K562 (cell line): ENCODE measurements around the gene ROS1. TPM values are rescaled to one million over a fixed set of nuclear protein-coding genes. Genes with fewer than 3 reads are reported as not detected.

Experiments used
- CBFA2T2 ChIP-seq: fragments of 450-650 bp; conservative IDR thresholded peaks from 2 replicates; pipeline ENCODE4 v1.6.1; 2017; ENCODE audit warnings: mild to moderate bottlenecking
- CTBP1 ChIP-seq: fragments of 450-650 bp; IDR thresholded peaks from 2 replicates; pipeline ENCODE4 v1.6.1; 2016; ENCODE audit warnings: borderline replicate concordance
- IRF2 ChIP-seq: sonication (generic); formaldehyde crosslinking; IDR thresholded peaks from 2 replicates; pipeline ENCODE4 v1.8.1; 2022; ENCODE audit warnings: mild to moderate bottlenecking, missing genetic modification reagents
- MAZ ChIP-seq, 2 experiments: fragments of 450-650 bp in 1 of 2; sonication (generic) in 1 of 2; formaldehyde crosslinking; IDR thresholded peaks in 1 of 2; conservative IDR thresholded peaks in 1 of 2; 2 replicates each; pipeline versions ENCODE4 v1.4.0 to v1.5.0; 2020; ENCODE audit warnings: mild to moderate bottlenecking in 1 of 2, missing genetic modification reagents in 1 of 2
- MEIS2 ChIP-seq: fragments of 450-650 bp; IDR thresholded peaks from 2 replicates; pipeline ENCODE4 v1.6.1; 2014; ENCODE audit warnings: mild to moderate bottlenecking; ENCODE audit not compliant: partially characterized antibody
- NCOA1 ChIP-seq: fragments of 450-650 bp; IDR thresholded peaks from 2 replicates; pipeline ENCODE4 v1.6.1; 2016; ENCODE audit warnings: low read depth
- NFXL1 ChIP-seq: fragments of 450-650 bp; formaldehyde crosslinking; IDR thresholded peaks from 2 replicates; pipeline ENCODE4 v1.4.0; 2021; ENCODE audit warnings: mild to moderate bottlenecking
- PTBP1 ChIP-seq: fragments of 200-400 bp; formaldehyde crosslinking; IDR thresholded peaks from 2 replicates; pipeline ENCODE4 v1.6.1; 2017; ENCODE audit warnings: low read depth, low read length
- PTRF ChIP-seq: fragments of 450-650 bp; IDR thresholded peaks from 2 replicates; pipeline ENCODE4 v1.6.1; 2016; ENCODE audit warnings: mild to moderate bottlenecking, missing genetic modification characterization, missing compliant biosample characterization
- RBBP5 ChIP-seq: fragments of 200-600 bp; sonication (generic); IDR thresholded peaks from 2 replicates; pipeline ENCODE4 v1.6.1; 2012; ENCODE audit warnings: borderline replicate concordance, mild to moderate bottlenecking, low read length, control low read depth, inconsistent platforms; ENCODE audit not compliant: insufficient read depth, poor library complexity, severe bottlenecking
- SIN3B ChIP-seq: fragments of 450-650 bp; IDR thresholded peaks from 2 replicates; pipeline ENCODE4 v1.6.1; 2017; ENCODE audit warnings: low read depth, mild to moderate bottlenecking, moderate library complexity
- SMARCA5 ChIP-seq: fragments of 450-650 bp; IDR thresholded peaks from 2 replicates; pipeline ENCODE4 v1.6.1; 2016
- SMARCB1 ChIP-seq: IDR thresholded peaks from 2 replicates; pipeline ENCODE4 v1.6.1; 2011; ENCODE audit warnings: improper control_type of control experiment, low read depth; ENCODE audit not compliant: insufficient read length
- SP2 ChIP-seq: IDR thresholded peaks from 2 replicates; pipeline ENCODE4 v1.6.1; 2011; ENCODE audit warnings: mild to moderate bottlenecking, low read depth, low read length, moderate library complexity; ENCODE audit not compliant: poor library complexity, severe bottlenecking; ENCODE audit errors: extremely low read depth
- SRSF3 ChIP-seq: fragments of 200-400 bp; formaldehyde crosslinking; IDR thresholded peaks from 2 replicates; pipeline ENCODE4 v1.6.1; 2016; ENCODE audit warnings: mild to moderate bottlenecking, low read length, moderate library complexity; ENCODE audit not compliant: insufficient read depth
- STAT6 ChIP-seq: sonication (generic); formaldehyde crosslinking; IDR thresholded peaks from 2 replicates; pipeline ENCODE4 v1.8.1; 2023; ENCODE audit warnings: mild to moderate bottlenecking, missing genetic modification reagents
- TAL1 ChIP-seq: fragments of 450-650 bp; IDR thresholded peaks from 2 replicates; pipeline ENCODE4 v1.6.1; 2016; ENCODE audit warnings: mild to moderate bottlenecking
- THRAP3 ChIP-seq: fragments of 450-650 bp; IDR thresholded peaks from 2 replicates; pipeline ENCODE4 v1.6.1; 2016; ENCODE audit warnings: mild to moderate bottlenecking, inconsistent platforms, borderline replicate concordance
- TRIM24 ChIP-seq, 2 experiments: fragments of 450-650 bp; IDR thresholded peaks; 2 replicates each; pipeline ENCODE4 v1.6.1; 2016
- USF2 ChIP-seq: sonication (generic); formaldehyde crosslinking; IDR thresholded peaks from 2 replicates; pipeline ENCODE4 v1.5.0; 2020; ENCODE audit warnings: missing genetic modification reagents
- YY1 ChIP-seq, 3 experiments: IDR thresholded peaks; 2 replicates each; pipeline ENCODE4 v1.6.1; 2011; ENCODE audit warnings: low read length in 2 of 3, mild to moderate bottlenecking in 2 of 3, moderate library complexity in 2 of 3, borderline replicate concordance in 1 of 3, control low read depth in 1 of 3, low read depth in 1 of 3; ENCODE audit not compliant: insufficient read depth in 3 of 3, insufficient replicate concordance in 2 of 3, control insufficient read depth in 1 of 3, insufficient read length in 1 of 3; ENCODE audit errors: extremely low read depth in 1 of 3
- ZNF133 ChIP-seq: fragments of 250-450 bp; sonication (Bioruptor Pico); IDR thresholded peaks from 2 replicates; pipeline ENCODE4 v1.4.0; 2020; ENCODE audit warnings: mild to moderate bottlenecking
- ZNF586 ChIP-seq: fragments of 450-650 bp; formaldehyde crosslinking; conservative IDR thresholded peaks from 2 replicates; pipeline ENCODE4 v1.4.0; 2020; ENCODE audit warnings: mild to moderate bottlenecking, moderate library complexity
- polyA plus RNA-seq, 8 experiments: library from polyadenylated mRNA; depleted of rRNA in 4 of 8; stranded (reverse) in 5 of 8; unstranded in 3 of 8; fragments of >200 nt; fragmentation: Nextera tagmentation in 2 of 8; fragmentation: Illumina TruSeq in 1 of 8; extraction: Ambion mirVana in 2 of 8; extraction: Trizol in 1 of 8; gene quantifications; 2 replicates each; pipeline versions ENCODE4 v1.2.1 to v1.2.3, GENCODE V29; 2011 to 2014; ENCODE audit warnings: inconsistent platforms in 1 of 8, missing spikeins in 1 of 8
- total RNA-seq, 7 experiments: library from RNA; depleted of rRNA in 6 of 7; stranded (reverse); fragments of >200 nt in 6 of 7; fragmentation: Illumina TruSeq in 2 of 7; extraction: Trizol in 2 of 7; gene quantifications; 2 replicates each; pipeline versions ENCODE4 v1.2.1 to v1.2.3, GENCODE V29; 2011 to 2021; ENCODE audit warnings: low replicate concordance in 1 of 7
- TF ChIP-seq, protein P1 (sequence below): fragments of 450-650 bp; formaldehyde crosslinking; IDR thresholded peaks from 2 replicates; pipeline ENCODE4 v1.4.0; 2020; ENCODE audit warnings: mild to moderate bottlenecking, moderate library complexity

Gene ROS1
- total and polyA plus RNA-seq, 9 of the 15 experiments (the other 6 are each of a cell fraction or from before 2014, with no cell fraction given) = under 0.01 to 0.16 (median 0.04) TPM; not detected in 6

- TF ChIP-seq SIN3B (no peak), MAZ (CRISPR knock-in tag; conservative IDR thresholded peaks at IDR 0.05 in 1 of 2, IDR thresholded peaks at IDR 0.05 in 1 of 2) (peak in 1 of 2 experiments; percentile 20; a peak in 1 of 4 replicates), RBBP5 (no peak), ZNF586 (no peak), ZNF133 (CRISPR knock-in tag) (no peak), SRSF3 (no peak), SMARCA5 (no peak), NCOA1 (no peak), TRIM24 (IDR thresholded peaks at IDR 0.05) (peak; percentile 44 to 68; a peak in 3 of 4 replicates), USF2 (CRISPR knock-in tag) (peak; percentile 74), PTBP1 (no peak), IRF2 (CRISPR knock-in tag) (no peak), SMARCB1 (no peak), MEIS2 (peak; percentile 41), CTBP1 (no peak), THRAP3 (no peak), CBFA2T2 (peak; percentile 70), SP2 (no peak), YY1 (IDR thresholded peaks at IDR 0.05; ENCODE audit: borderline replicate concordance in 1 of 3, control insufficient read depth in 1 of 3, extremely low read depth in 1 of 3, insufficient read depth in 3 of 3, insufficient read length in 1 of 3, insufficient replicate concordance in 2 of 3, low read depth in 1 of 3, low read length in 2 of 3) (peak; percentile 46 to 87 (median 72)), STAT6 (no peak), NFXL1 (CRISPR knock-in tag) (no peak), PTRF (no peak), TAL1 (peak; percentile 66; the same call in 1 of the 2 replicates)
- TF ChIP-seq, protein P1, sequence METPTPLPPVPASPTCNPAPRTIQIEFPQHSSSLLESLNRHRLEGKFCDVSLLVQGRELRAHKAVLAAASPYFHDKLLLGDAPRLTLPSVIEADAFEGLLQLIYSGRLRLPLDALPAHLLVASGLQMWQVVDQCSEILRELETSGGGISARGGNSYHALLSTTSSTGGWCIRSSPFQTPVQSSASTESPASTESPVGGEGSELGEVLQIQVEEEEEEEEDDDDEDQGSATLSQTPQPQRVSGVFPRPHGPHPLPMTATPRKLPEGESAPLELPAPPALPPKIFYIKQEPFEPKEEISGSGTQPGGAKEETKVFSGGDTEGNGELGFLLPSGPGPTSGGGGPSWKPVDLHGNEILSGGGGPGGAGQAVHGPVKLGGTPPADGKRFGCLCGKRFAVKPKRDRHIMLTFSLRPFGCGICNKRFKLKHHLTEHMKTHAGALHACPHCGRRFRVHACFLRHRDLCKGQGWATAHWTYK (CRISPR knock-in tag) = no peak
Observed at GRCh38 chr6:117344444-117345291, 81.1 kb downstream of the ROS1 start (continued).
